HG03442 (cell line): Measurements from ENCODE around the gene RAP1A.
A peak's percentile ranks its signal among the peaks of the same experiment; 100 is the strongest.
"Not testable (repeated sequence)": the region's sequence is repeated elsewhere in the genome, so short reads cannot be mapped to it uniquely, and the experiment has no call there.

Source experiments
- ATAC-seq: cut with Tn5 transposase; IDR thresholded peaks from one replicate; pipeline ENCODE4 v1.9.1; 2021; ENCODE audit warnings: mild to moderate bottlenecking, moderate library complexity; ENCODE audit not compliant: unreplicated experiment

Gene RAP1A

DNA sequence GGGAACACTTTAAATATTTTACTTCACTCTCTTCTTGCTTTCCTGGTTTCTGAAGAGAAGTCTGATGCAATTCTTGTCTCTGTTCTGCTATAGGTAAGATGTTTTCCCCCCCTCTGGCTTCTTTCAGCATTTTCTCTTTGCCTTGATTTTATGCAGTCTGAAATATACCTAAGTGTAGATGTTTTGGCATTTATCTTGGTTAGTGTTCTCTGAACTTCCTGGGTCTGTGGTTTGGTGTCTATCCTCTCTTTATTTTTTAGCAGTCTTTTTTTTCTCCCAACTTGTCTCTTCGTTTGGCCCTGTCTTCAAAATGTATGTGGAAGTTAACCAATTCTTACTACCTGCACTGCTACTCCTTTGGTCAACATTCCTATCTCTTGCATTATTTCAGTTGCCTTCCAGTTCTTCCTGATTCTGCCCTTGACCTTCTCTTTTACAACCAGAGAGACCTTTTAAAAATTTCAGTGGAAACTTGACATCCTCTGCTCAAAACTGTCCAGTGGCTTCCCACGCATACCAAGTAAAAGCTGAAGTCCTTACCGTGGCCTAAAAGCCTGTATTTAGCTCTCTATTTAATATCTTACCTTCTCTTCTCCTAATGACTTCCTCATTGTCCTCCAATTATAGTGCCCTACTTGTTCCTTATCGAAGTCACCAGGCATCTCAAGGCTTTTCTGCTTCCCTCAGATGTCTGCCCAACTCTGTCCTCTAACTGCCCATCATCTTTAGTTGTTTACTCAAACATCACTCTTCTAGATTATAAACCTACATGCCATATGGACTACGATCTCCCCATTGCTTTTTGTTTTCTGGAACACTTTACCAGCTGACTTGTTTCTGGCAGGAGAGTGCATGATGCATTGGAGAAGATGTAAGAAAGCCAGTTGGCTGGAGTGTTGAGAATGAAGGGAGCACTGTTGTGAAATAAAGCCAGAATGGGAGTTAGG lies 40.9 kb downstream of the RAP1A start:
- ATAC-seq, result no peak

DNA sequence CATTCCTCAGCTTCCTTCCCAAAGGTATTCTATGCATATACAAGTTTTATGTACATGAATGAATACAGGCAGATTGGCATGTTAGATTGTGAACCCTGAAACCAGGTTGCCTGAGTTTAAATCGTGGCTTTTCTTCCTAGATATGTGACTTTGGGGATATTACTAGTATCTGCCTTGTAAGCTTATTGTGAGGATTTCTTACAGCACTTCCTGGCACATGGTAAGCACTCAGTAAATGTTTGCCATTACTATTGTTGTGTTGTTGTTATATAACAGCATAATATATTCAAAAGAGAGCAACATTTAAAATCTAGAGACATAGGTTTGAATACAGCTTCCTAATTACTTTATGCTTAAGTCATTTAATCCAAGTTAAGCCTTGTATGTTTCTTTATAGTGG lies 45.1 kb downstream of the RAP1A start:
- ATAC-seq, result no peak

DNA sequence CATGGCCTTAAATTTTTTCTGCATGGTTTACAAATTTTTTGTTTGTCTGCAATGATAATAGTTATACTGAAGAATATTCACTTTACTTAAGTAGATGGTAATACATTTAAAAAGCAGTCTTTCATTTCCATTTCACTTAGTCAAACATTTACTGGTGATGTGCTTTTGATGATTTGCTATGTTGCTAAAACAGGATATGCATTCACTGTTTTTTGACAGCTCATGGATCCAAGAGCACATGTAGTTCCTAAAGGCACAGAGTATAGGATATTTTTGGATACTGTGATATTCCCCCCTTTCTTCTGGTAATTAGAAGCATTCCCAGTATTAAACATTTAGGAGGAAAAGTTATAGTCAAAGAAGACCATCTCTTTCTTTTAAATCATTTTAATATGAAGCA lies 45.9 kb downstream of the RAP1A start:
- ATAC-seq, result no peak

DNA sequence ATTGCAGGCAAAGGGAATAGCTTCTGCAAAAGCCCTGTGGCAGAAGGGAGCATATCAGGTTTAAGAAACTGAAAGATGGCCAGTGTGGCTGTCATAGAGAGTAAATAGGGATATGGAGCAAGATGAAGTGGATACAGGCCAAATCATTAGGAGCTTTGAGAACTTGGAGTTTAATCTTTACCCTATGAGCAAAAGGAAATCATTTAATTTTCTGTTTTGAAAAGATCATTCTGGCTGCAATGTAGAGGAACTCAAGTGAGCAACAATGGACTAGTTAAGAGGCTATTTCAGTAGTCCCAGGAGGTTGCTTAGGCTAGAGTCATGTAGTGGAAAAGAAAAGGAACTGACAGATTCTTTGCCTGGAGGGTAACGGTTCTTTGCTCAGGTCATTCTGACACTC lies 47.2 kb downstream of the RAP1A start:
- no peak for ATAC-seq

DNA sequence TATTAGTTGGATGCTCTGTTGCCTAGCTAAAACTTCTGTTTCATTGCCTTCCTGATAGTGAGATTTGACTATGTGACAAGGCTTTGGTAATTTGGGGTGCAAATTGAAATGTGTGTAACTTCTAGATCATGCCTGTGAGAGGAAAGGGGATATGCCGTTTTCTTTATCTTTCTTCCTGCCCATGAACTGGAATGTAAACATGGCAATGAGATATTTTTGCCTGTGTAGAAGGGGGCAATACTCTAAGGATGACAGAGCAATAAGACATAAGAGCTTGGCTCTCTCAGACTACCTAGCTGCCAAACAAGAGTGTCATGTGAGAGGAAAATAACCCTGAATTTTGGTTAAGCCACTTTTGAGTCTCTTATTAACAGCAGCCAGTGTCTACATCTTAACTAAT lies 49.7 kb downstream of the RAP1A start:
- ATAC-seq, result no peak

DNA sequence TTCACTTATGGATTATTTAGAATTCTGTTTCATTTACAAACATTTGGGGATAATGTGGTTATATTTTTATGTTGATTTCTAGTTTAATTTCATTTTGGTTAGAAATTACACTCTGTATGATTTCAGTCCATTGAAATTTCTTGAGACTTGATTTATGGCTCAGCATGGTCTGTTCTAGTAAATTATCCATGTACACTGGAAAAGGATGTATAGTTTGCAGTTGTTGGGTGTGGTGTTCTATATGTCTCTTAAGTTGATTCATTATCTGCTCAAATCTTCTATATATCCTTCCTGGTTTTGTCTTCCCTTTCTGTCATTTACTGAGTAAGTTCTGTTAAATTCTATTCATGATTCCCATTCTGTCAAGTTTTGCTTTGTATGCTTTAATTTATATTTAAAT lies 52.3 kb downstream of the RAP1A start:
- ATAC-seq, result no peak

DNA sequence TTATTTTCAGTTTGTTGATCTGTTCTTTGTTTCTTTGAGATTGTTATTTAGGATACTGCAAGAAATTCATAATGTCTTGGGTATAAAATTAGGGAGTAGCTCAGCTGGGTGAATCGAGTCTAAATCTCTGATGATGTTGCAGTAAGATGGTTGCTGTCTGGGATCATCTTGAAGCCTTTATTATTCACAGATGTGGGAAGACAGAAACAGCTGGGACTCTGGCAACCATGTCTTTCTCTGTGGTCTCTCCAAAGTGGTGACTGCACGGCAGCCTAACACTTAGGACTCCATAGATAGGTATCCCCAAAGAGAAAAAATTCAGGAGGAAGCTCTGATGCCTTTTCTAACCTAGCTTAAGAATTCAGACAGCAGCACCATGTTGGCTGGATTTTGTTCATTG lies 52.7 kb downstream of the RAP1A start:
- no peak for ATAC-seq

DNA sequence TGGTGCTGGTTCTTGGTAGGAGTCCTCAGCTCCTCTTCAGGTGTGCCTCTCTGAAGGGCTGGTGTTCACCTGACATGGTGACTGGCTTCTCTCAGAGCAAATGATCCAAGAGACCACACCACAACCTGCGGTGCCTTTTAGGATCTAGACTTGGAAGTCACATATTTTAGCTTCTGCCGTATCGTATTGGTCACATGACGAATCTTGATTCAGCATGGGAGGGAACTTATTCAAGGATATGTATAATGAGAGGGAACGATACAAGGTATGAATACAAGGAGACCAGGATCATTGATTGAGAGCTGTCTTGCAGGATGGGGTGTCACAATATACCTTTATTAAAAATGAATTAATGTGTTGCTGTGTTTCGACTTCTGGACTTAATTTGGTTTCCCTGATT lies 58.0 kb downstream of the RAP1A start:
- no peak for ATAC-seq

DNA sequence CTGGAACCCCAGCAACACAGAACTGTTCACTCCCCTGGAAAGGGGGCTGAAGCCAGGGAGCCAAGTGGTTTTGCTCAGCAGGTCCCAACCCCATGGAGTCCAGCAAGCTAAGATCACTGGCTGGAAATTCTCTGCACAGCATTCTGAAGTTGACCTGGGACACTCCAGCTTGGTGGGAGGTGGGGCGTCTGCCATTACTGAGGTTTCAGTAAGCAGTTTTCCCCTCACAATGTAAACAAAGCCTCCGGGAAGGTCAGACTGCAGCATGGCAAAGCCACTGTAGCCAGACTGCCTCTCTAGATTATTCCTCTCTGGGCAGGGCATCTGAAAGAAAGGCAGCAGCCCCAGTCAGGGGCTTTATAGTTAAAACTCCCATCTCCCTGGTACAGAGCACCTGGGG lies 60.0 kb downstream of the RAP1A start:
- no peak for ATAC-seq

DNA sequence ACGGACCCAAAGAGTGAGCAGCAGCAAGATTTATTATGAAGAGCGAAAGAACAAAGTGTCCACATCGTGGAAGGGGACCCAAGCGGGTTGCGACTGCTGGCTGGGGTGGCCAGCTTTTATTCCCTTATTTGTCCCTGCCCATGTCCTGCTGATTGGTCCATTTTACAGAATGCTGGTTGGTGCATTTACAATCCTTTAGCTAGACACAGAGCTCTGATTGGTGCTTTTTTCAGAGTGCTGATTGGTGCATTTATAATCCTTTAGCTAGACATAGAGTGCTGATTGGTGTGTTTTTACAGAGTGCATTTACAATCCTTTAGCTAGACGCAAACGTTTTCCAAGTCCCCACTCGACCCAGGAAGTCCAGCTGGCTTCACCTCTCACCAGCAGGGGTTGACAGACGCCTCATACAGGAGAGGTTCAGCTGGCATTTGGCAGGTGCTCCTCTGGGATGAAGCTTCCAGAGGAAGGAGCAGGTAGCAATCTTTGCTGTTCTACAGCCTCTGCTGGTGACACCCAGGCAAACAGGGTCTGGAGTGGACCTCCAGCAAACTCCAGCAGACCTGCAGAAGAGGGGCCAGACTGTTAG lies 60.7 kb downstream of the RAP1A start:
- ATAC-seq, result not testable (repeated sequence)

DNA sequence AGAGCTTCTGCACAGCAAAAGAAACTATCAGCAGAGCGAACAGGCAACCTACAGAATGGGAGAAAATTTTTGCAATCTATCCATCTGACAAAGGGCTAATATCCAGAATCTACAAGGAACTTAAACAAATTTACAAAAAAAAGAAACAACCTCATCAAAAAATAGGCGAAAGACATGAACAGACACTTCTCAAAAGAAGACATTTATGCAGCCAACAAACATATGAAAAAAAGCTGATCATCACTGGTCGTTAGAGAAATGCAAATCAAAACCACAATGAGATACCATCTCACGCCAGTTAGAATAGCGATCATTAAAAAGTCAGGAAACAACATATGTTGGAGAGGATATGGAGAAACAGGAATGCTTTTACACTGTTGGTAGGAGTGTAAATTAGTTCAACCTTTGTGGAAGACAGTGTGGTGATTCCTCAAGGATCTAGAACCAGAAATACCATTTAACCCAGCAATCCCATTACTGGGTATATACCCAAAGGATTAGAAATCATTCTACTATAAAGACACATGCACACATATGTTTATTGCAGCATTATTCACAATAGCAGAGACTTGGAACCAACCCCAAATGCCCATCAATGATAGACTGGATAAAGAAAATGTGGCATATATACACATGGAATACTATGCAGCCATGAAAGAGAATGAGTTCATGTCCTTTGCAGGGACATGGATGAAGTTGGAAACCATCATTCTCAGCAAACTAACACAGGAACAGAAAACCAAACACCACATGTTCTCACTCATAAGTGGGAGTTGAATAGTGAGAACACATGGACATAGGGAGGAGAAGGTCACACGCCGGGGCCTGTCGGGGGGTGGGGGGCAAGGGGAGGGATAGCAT lies 65.9 kb downstream of the RAP1A start:
- ATAC-seq, result not testable (repeated sequence)

DNA sequence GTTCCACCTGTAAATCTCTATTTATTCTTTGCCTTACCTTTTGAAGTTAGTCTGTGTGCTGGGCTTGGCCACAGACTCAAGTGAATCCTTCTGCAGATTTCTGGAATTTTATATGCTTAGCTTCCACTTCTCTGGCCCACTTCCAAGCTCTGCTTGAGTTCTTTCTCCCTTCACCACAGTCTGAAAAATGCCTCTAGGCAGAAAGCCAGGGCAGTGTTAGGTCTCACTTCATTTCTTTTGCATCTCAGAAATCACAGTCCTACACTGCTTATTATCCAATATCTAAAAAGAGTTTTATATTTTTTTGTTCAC lies 70.7 kb downstream of the RAP1A start:
- no peak for ATAC-seq

DNA sequence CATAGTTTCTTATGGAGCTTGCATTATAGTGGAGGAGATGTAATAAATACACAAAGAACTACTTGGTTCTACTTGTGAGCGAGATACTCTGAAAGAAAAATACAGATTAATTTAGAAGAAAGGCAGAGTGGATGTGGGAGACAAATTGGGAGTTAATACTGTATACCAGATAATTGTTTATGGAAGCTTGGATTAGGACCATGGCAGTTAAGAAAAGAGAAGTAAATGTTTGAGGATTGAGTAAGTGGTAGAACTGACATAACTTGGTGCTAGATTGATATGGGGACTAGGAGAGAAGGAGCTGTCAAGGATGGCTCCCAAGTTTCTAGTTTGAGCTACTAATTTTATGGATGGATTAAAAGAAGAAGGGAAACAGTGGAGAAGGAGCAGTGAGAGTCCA lies 72.3 kb downstream of the RAP1A start:
- no peak for ATAC-seq

DNA sequence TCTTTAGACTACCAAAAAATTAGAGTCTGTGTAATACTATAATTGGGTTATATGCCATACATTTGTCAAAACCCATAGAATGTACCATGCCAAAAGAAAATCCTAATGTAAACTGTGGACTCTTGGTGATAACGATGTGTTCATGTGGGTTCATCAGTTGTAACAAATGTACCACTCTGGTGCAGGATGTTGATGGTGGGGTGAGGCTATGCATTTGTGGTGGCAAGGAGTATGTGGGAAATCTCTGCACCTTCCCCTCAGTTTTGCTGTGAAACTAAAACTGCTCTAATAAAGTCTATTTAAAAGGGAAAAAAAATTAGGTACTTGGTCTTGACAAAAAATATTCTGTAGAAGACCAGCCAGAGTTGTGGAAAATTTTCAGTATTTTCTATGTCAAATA lies 76.2 kb downstream of the RAP1A start:
- no peak for ATAC-seq

DNA sequence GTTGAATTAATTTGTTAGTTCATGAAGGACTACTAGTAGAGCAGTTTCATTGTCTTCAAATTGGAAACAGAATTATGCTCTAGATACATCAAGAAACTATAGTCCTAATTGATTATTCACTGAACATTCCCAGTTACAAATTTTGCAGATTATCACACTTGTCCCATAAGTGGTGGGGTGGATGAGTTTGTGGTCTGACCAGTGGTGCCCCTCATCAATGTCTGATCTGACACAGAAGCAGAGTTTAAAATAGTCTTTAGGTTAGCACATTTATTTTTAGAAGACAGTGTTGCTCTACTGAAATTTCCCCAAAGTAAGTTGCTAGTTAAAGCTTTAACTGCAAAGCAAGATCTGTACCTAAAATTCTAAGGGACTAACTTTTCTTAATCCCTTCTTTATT lies 76.7 kb downstream of the RAP1A start:
- peak; percentile 51 for ATAC-seq

DNA sequence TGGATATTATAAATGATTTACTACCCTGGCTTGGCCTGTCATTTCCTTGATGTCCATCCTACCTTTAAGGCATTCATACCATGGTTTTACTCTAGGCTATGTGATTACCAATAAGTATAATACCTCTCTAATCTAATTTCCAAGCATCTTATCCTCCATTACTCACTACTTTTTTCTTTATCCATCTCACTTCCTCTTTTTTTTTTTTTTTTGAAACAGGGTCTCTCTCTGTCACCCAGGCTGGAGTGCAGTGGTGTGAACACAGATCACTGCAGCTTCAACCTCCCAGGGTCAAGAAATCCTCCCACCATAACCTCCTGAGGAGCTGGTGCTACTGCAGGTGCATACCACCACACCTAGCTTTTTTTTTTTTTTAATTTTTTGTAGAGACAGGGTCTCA lies 79.7 kb downstream of the RAP1A start:
- ATAC-seq, result no peak

DNA sequence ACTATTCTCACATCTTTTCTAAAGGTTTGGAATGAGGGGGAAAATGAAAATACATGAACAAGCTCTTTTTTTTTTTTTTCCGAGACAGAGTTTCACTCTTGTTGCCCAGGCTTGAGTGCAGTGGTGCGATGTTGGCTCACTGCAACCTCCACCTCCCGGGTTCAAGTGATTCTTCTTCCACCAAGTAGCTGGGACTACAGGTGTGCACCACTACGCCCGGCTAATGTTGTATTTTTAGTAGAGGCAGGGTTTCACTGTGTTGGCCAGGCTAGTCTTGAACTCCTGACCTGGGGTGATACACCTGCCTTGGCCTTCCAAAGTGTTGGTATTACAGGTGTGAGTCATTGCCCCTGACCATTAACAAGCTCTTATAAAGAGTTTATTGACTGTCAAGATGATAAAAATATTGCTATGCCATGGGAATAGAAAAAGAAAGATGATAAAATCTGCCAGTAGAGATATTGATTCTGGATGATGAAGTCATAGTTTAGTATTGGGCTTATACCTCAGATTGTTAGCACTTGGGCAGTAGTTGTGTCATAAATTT lies 83.0 kb downstream of the RAP1A start:
- ATAC-seq, result no peak

DNA sequence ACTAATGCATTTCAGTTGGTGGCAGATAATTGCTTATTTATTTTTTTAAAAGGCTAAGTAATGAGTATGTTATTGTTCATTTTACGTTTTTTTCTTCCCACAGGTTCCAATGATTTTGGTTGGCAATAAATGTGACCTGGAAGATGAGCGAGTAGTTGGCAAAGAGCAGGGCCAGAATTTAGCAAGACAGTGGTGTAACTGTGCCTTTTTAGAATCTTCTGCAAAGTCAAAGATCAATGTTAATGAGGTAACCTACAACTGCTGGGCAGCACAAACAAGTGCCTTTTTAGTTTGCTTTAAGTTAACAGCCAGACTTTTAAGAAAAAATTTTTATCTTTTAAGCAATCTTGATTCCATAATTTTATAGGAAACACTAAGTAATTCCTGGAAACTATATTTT lies 84.7 kb downstream of the RAP1A start:
- no peak for ATAC-seq

DNA sequence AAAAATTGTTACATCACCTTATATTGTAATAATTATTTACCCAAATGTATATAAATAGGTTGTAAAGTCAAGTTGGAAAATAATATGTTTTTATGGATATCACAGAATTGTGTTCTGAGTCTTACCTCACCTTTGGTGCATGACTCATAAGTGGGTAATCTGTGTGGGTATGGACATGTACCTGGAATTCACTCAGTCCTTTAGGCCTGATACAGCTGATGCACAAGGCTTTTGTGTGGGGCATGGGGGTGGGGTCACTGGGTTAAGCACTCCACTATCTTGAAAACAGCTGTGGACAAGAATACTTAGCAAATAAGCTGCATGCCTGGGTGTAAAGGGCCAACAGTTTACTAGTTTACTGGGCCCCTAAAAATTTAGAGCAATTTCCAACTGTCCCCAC lies 85.2 kb downstream of the RAP1A start:
- ATAC-seq, result no peak

DNA sequence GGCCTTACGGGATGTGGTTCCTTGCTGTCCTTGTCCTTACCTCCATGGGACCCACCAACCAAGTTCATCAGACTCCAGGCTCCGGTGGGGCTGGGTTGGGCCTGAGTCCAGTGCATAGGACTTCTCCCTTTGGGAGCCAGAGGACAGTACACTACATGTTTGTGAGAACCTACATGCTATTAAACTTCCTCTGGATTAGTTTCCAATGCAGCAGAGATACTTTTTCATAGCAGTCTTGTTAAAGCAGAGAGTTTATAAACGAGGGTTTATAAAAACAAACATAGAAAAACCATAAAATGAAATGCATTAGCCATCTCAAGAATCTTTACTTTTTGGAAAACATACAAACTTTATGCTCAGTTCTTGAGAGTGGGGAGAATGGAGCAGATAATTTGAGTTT lies 86.3 kb downstream of the RAP1A start:
- ATAC-seq, result no peak

DNA sequence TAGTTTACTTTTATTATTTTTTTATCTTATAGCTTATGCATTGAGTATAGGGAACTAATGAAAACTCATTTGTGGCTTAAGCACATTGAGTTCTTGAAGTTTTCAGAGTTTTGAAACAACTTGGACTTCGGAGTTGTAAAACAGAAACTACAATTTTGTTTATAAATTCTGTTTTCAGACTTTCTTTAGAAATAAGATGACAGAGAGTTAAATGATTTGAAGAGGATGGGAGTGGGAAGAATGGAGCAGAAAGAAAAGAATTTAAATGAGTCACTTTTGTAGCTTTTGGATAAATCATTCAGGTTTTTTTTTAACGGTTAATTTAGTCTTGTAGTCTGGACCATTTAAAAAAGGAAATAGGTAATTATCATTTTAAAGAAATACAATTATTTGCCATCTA lies 87.3 kb downstream of the RAP1A start:
- no peak for ATAC-seq

DNA sequence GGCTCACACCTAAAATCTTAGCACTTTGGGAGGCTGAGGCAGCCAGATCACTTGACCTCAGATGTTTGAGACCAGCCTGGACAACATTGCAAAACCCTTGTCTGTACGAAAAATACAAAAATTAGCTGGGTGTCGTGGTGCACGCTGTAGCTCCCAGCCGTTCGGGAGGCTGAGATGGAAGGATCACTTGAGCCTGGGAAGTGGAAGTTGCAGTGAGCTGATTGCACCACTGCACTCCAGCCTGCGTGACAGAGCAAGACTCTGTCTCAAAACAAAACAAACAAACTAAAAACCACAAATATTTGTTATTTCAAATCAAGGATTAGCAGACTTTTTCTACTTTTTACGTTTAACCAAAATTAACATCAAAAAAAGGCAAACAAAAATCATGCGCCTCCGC lies 88.3 kb downstream of the RAP1A start:
- no peak for ATAC-seq
